HepG2 (cell line): ENCODE measurements around the gene TESK1. TPM values are rescaled to one million over a fixed set of nuclear protein-coding genes. Genes with fewer than 3 reads are reported as not detected.
A peak's percentile ranks its signal among the peaks of the same experiment; 100 is the strongest.

Experiments
- ARID5B ChIP-seq: IDR thresholded peaks from 2 replicates; pipeline ENCODE4 v1.4.0; 2020; ENCODE audit warnings: mild to moderate bottlenecking, missing genetic modification reagents
- CBX1 ChIP-seq: IDR thresholded peaks from one replicate; pipeline ENCODE4 v1.6.1; 2016; ENCODE audit warnings: antibody characterized with exemption, low read depth
- CBX2 ChIP-seq, 2 experiments: fragments of 200-600 bp in 1 of 2; sonication (generic); formaldehyde crosslinking in 1 of 2; IDR thresholded peaks; 2 replicates each; pipeline versions ENCODE4 v1.7.0 to v1.8.1; 2018 to 2022; ENCODE audit warnings: low read depth in 2 of 2, low read length in 1 of 2, mild to moderate bottlenecking in 1 of 2, missing genetic modification reagents in 1 of 2
- ETV5 ChIP-seq: IDR thresholded peaks from 2 replicates; pipeline ENCODE4 v1.6.1; 2018; ENCODE audit warnings: missing biosample characterization, missing genetic modification reagents, inconsistent platforms, borderline replicate concordance
- KIAA2018 ChIP-seq: sonication (generic); formaldehyde crosslinking; IDR thresholded peaks from 2 replicates; pipeline ENCODE4 v1.5.0; 2020; ENCODE audit warnings: mild to moderate bottlenecking, missing genetic modification reagents, borderline replicate concordance
- KLF16 ChIP-seq, 2 experiments: sonication (generic) in 1 of 2; formaldehyde crosslinking in 1 of 2; IDR thresholded peaks; 2 replicates each; pipeline versions ENCODE4 v1.6.1 to v1.8.0; 2016 to 2023; ENCODE audit warnings: missing genetic modification reagents in 2 of 2, missing compliant biosample characterization in 1 of 2
- MBD4 ChIP-seq: IDR thresholded peaks from 2 replicates; pipeline ENCODE4 v1.6.1; 2012; ENCODE audit warnings: low read length, inconsistent platforms, borderline replicate concordance
- MTA1 ChIP-seq: sonication (generic); formaldehyde crosslinking; IDR thresholded peaks from 2 replicates; pipeline ENCODE4 v1.4.0; 2020; ENCODE audit warnings: missing genetic modification reagents, mild to moderate bottlenecking, borderline replicate concordance
- MYC ChIP-seq: sonication (generic); formaldehyde crosslinking; IDR thresholded peaks from 2 replicates; pipeline ENCODE4 v1.9.0; 2021; ENCODE audit warnings: missing genetic modification reagents, borderline replicate concordance
- RARA ChIP-seq: IDR thresholded peaks from 2 replicates; pipeline ENCODE4 v1.6.1; 2016; ENCODE audit warnings: missing genetic modification reagents, missing compliant biosample characterization
- SATB2 ChIP-seq: sonication (generic); formaldehyde crosslinking; IDR thresholded peaks from 2 replicates; pipeline ENCODE4 v1.5.0; 2020; ENCODE audit warnings: missing genetic modification reagents
- TERF1 ChIP-seq: sonication (generic); formaldehyde crosslinking; IDR thresholded peaks from 2 replicates; pipeline ENCODE4 v1.8.0; 2022; ENCODE audit warnings: mild to moderate bottlenecking, missing genetic modification reagents, moderate library complexity
- ZNF138 ChIP-seq: sonication (generic); formaldehyde crosslinking; IDR thresholded peaks from 2 replicates; pipeline ENCODE4 v1.5.0; 2020; ENCODE audit warnings: mild to moderate bottlenecking, low read depth, missing genetic modification reagents
- ZNF17 ChIP-seq: sonication (generic); formaldehyde crosslinking; IDR thresholded peaks from 2 replicates; pipeline ENCODE4 v1.5.0; 2020; ENCODE audit warnings: mild to moderate bottlenecking, missing genetic modification reagents
- polyA plus RNA-seq, 8 experiments: library from polyadenylated mRNA; depleted of rRNA in 3 of 8; stranded (reverse) in 7 of 8; unstranded in 1 of 8; fragments of >200 nt; fragmentation: Illumina TruSeq in 4 of 8; extraction: Trizol in 4 of 8; gene quantifications; 2 replicates each; pipeline versions ENCODE4 v1.2.1 to v1.2.3, GENCODE V29; 2011 to 2016; ENCODE audit warnings: low read depth in 4 of 8, missing spikeins in 1 of 8, mixed read lengths in 1 of 8; ENCODE audit not compliant: insufficient read depth in 1 of 8
- total RNA-seq, 5 experiments: library from RNA; depleted of rRNA; stranded (reverse); fragments of >200 nt; fragmentation: Illumina TruSeq; extraction: Trizol; gene quantifications; 2 replicates each; pipeline ENCODE4 v1.2.3, GENCODE V29; 2016; ENCODE audit warnings: low read depth in 1 of 5

TESK1 gene
- total and polyA plus RNA-seq, 2 of the 13 experiments (the other 11 are each of a cell fraction or from before 2014, with no cell fraction given): 7.3 to 13.6 TPM

- TF ChIP-seq TERF1 (CRISPR knock-in tag): no peak
- TF ChIP-seq CBX2 (IDR thresholded peaks at IDR 0.05; ENCODE audit: low read depth, low read length): no peak
- TF ChIP-seq CBX2 (CRISPR knock-in tag; IDR thresholded peaks at IDR 0.05; ENCODE audit: low read depth): no peak
- no peak for TF ChIP-seq CBX1
- TF ChIP-seq ZNF17 (CRISPR knock-in tag): no peak
- TF ChIP-seq SATB2 (CRISPR knock-in tag): peak; percentile 72; the same call in 1 of the 2 replicates
- 0 out of 4 replicates have a peak, but pooled peaks of 1 of the 2 experiments have one; percentile 27 for TF ChIP-seq KLF16 (CRISPR knock-in tag; IDR thresholded peaks at IDR 0.05)
- peak; percentile 56 for TF ChIP-seq MYC (CRISPR knock-in tag)
- peak; percentile 22; the same call in 1 of the 2 replicates for TF ChIP-seq ETV5 (CRISPR knock-in tag)
- TF ChIP-seq RARA (CRISPR knock-in tag): peak; percentile 31; the same call in 1 of the 2 replicates
- TF ChIP-seq ARID5B (CRISPR knock-in tag): peak; percentile 51; the same call in 1 of the 2 replicates
- TF ChIP-seq KIAA2018: no peak
- 0 out of 2 replicates have a peak, but pooled peaks have one; percentile 24 for TF ChIP-seq ZNF138 (CRISPR knock-in tag)
- TF ChIP-seq MTA1 (CRISPR knock-in tag): peak; percentile 72; the same call in 1 of the 2 replicates
- TF ChIP-seq MBD4: no peak
These were observed 53.3 kb downstream of the TESK1 start, which contains the start of gene CCDC107 (continued) for GRCh38 chr9:35658137-35658967.
